A549 (cell line): ENCODE data around the gene MUC5B. TPM values are rescaled to one million over a fixed set of nuclear protein-coding genes. Genes with fewer than 3 reads are reported as not detected.
"Not testable (repeated sequence)": the region's sequence is repeated elsewhere in the genome, so short reads cannot be mapped to it uniquely, and the experiment has no call there.

Source experiments
- ATAC-seq, 2 experiments: fragments of 200-7000 bp in 1 of 2; fragments of >200 bp in 1 of 2; cut with Nextera tagmentation in 1 of 2; cut with Tn5 transposase in 1 of 2; 3 replicates each; pipeline versions ENCODE4 v1.8.0 to v1.9.1; 2018 to 2020; ENCODE audit warnings: mild to moderate bottlenecking in 1 of 2, moderate library complexity in 1 of 2
- CTCF ChIA-PET: fragments of 300-600 bp; sonication (Branson Sonifier 250); formaldehyde crosslinking; extraction: SDS; loops from one replicate; lab custom pipeline; 2021; ENCODE audit warnings: antibody characterized with exemption, inconsistent platforms; lab: Yijun Ruan, JAX
- POLR2A ChIA-PET: fragments of 350-600 bp; formaldehyde crosslinking; extraction: SDS; loops from one replicate; lab custom pipeline; 2021; ENCODE audit warnings: antibody characterized with exemption, inconsistent platforms; lab: Yijun Ruan, JAX
- DNase-seq, 2 experiments: peaks; one replicate each; pipeline versions ENCODE4 v3.0.0 to v3.0.0-alpha.2; 2011 to 2016; ENCODE audit warnings: low read depth in 1 of 2, low spot score in 1 of 2
- FAIRE-seq: peaks from 2 replicates; lab custom pipeline; 2011; peaks lifted over from hg19 to GRCh38; lab: Jason Lieb, UNC
- H3K27ac ChIP-seq, 2 experiments: fragments of >200 bp; sonication (Bioruptor Twin); formaldehyde crosslinking; 3 replicates each; pipeline ENCODE4 v1.5.1; 2016 to 2017
- H3K4me1 ChIP-seq: fragments of >200 bp; sonication (Bioruptor Twin); formaldehyde crosslinking; 3 replicates; pipeline ENCODE4 v1.6.1; 2016
- H3K4me2 ChIP-seq: fragments of >200 bp; sonication (Bioruptor Twin); formaldehyde crosslinking; 3 replicates; pipeline ENCODE4 v1.6.1; 2016
- H3K4me3 ChIP-seq: fragments of >200 bp; sonication (Bioruptor Twin); formaldehyde crosslinking; 3 replicates; pipeline ENCODE4 v1.5.1; 2016
- H3K9me3 ChIP-seq: fragments of >200 bp; sonication (Bioruptor Twin); formaldehyde crosslinking; 3 replicates; pipeline ENCODE4 v1.6.1; 2016
- ATOH8 ChIP-seq: fragments of 250-450 bp; sonication (Bioruptor Pico); IDR thresholded peaks from 2 replicates; pipeline ENCODE4 v1.5.0; 2020; ENCODE audit warnings: low read depth, mild to moderate bottlenecking, moderate library complexity
- CBX2 ChIP-seq: fragments of 200-600 bp; sonication (generic); IDR thresholded peaks from 2 replicates; pipeline ENCODE4 v1.6.1; 2016; ENCODE audit warnings: low read depth, mild to moderate bottlenecking, borderline replicate concordance
- PHF8 ChIP-seq: fragments of 200-600 bp; sonication (generic); IDR thresholded peaks from 2 replicates; pipeline ENCODE4 v1.6.1; 2016; ENCODE audit warnings: low read depth, mild to moderate bottlenecking, antibody characterized with exemption, moderate library complexity, borderline replicate concordance
- POLR2A ChIP-seq: IDR thresholded peaks from 2 replicates; pipeline ENCODE4 v1.6.1; 2012; ENCODE audit warnings: mild to moderate bottlenecking, low read length
- SMC3 ChIP-seq: fragments of >200 bp; sonication (Bioruptor Twin); formaldehyde crosslinking; IDR thresholded peaks from 3 replicates; pipeline ENCODE4 v1.6.1; 2018; ENCODE audit warnings: inconsistent platforms
- TFCP2L1 ChIP-seq: fragments of 250-450 bp; sonication (Bioruptor Pico); IDR thresholded peaks from 2 replicates; pipeline ENCODE4 v1.5.0; 2021; ENCODE audit warnings: mild to moderate bottlenecking
- WGBS: methylation state at CpG from one replicate; pipeline ENCODE4 v1.1.6; 2017; ENCODE audit errors: missing lambda C conversion rate; 5-methylcytosine and 5-hydroxymethylcytosine counted together
- polyA plus RNA-seq, 4 experiments: library from polyadenylated mRNA; depleted of rRNA in 3 of 4; stranded (reverse); fragments of >200 nt; fragmentation: RNase III in 1 of 4; extraction: RNeasy Plus Mini Kit Qiagen cat#74134 plus additional on column Dnase treatment in 1 of 4; gene quantifications; 2 replicates in 3 of 4; 3 replicates in 1 of 4; pipeline ENCODE4 v1.2.3, GENCODE V29; 2011 to 2017

MUC5B gene
- polyA plus RNA-seq, 2 of the 4 experiments (the other 2 are of a cell fraction): 0.85 to 1.4 TPM

GRCh38 chr11:1245717-1246116, 22.9 kb downstream of the MUC5B start:
- H3K27ac ChIP-seq, H3K4me3 ChIP-seq, H3K9me3 ChIP-seq, FAIRE-seq, ATAC-seq, H3K4me2 ChIP-seq, CTCF ChIA-PET, H3K4me1 ChIP-seq, POLR2A ChIA-PET, DNase-seq: not testable (repeated sequence)
- WGBS: 91% methylated on average over 8 of the region's 14 CpGs

GRCh38 chr11:1246301-1246700, 23.4 kb downstream of the MUC5B start:
- WGBS: 70% methylated on average over 14 of the region's 14 CpGs
- FAIRE-seq, H3K9me3 ChIP-seq, H3K4me1 ChIP-seq, POLR2A ChIA-PET, CTCF ChIA-PET, H3K27ac ChIP-seq, ATAC-seq, H3K4me3 ChIP-seq, DNase-seq, H3K4me2 ChIP-seq: not testable (repeated sequence)

GRCh38 chr11:1247026-1247425, 24.2 kb downstream of the MUC5B start:
- FAIRE-seq, H3K27ac ChIP-seq, H3K4me2 ChIP-seq, H3K4me1 ChIP-seq, ATAC-seq, POLR2A ChIA-PET, CTCF ChIA-PET, H3K4me3 ChIP-seq, DNase-seq: not testable (repeated sequence)
- H3K9me3 ChIP-seq: peaks cover 11% of the 10 kb centered on the region
- 98% methylated on average over 8 of the region's 14 CpGs for WGBS

GRCh38 chr11:1248951-1249350, 26.1 kb downstream of the MUC5B start:
- H3K4me3 ChIP-seq, H3K27ac ChIP-seq, FAIRE-seq, H3K4me1 ChIP-seq, H3K4me2 ChIP-seq, CTCF ChIA-PET, POLR2A ChIA-PET, DNase-seq, ATAC-seq: not testable (repeated sequence)
- peaks cover 11% of the 10 kb centered on the region for H3K9me3 ChIP-seq
- 74% methylated on average over 13 of the region's 18 CpGs for WGBS

GRCh38 chr11:1250411-1250810, 27.5 kb downstream of the MUC5B start:
- CTCF ChIA-PET: interaction anchor here (1.4 kb wide), 1 partner anchor 29 kb away, joined by 3 read pairs; no protein-coding TSS in a partner anchor
- ATAC-seq, H3K4me2 ChIP-seq, DNase-seq, FAIRE-seq, H3K4me3 ChIP-seq, H3K4me1 ChIP-seq, POLR2A ChIA-PET, H3K27ac ChIP-seq: not testable (repeated sequence)
- H3K9me3 ChIP-seq: peaks cover 11% of the 10 kb centered on the region
- WGBS: 49% methylated on average over 2 of the region's 12 CpGs

- ChIA-PET CTCF (interaction anchor here (1.4 kb wide), 1 partner anchor 30 kb away, joined by 3 read pairs; no protein-coding TSS in a partner anchor), POLR2A (no interaction called here)
- H3K4me2 ChIP-seq: no peak overlapping the region
- WGBS: 84% methylated on average over 15 of the region's 16 CpGs
- H3K27ac ChIP-seq: no peak overlapping the region
- H3K4me3 ChIP-seq: no peak overlapping the region
- no peak for FAIRE-seq
- H3K9me3 ChIP-seq: peaks cover 11% of the 10 kb centered on the region
- no peak for ATAC-seq
- TF ChIP-seq CBX2 (no peak), PHF8 (no peak), SMC3 (no peak), ATOH8 (CRISPR knock-in tag) (no peak), POLR2A (no peak), TFCP2L1 (CRISPR knock-in tag) (no peak)
- no peaks in the 10 kb centered on the region for H3K4me1 ChIP-seq
- DNase-seq: no peak
Measured at GRCh38 chr11:1251236-1251770, 28.4 kb downstream of the MUC5B start.
